Caco-2 (cell line): ENCODE data around the gene ZBTB6. TPM values are rescaled to one million over a fixed set of nuclear protein-coding genes. Genes with fewer than 3 reads are reported as not detected.

Experiments
- BruUV-seq: library from RNA; stranded (reverse); fragments of 400-500 nt; replicated peaks from 2 replicates; lab custom pipeline; 2021; lab: Mats Ljungman, UMichigan
- CTCF ChIA-PET: fragments of 300-600 bp; sonication (Branson Sonifier 250); formaldehyde crosslinking; loops from one replicate; lab custom pipeline; 2022; ENCODE audit warnings: antibody characterized with exemption; lab: Charles Lee
- POLR2A ChIA-PET: fragments of 300-600 bp; sonication (Branson Sonifier 250); formaldehyde crosslinking; loops from one replicate; lab custom pipeline; 2022; ENCODE audit warnings: antibody characterized with exemption; lab: Charles Lee
- DNase-seq, 2 experiments: peaks; one replicate each; pipeline versions ENCODE4 v3.0.0 to v3.0.0-alpha.2; 2020 to 2022
- H3K27me3 ChIP-seq: replicated peaks from 2 replicates; pipeline ENCODE4 v1.6.0; 2011; ENCODE audit warnings: low read length; ENCODE audit not compliant: control insufficient read depth, insufficient read depth
- H3K36me3 ChIP-seq: 2 replicates; pipeline ENCODE4 v1.5.1; 2011; ENCODE audit warnings: low read length; ENCODE audit not compliant: control insufficient read depth, insufficient read depth
- H3K4me1 ChIP-seq: fragments of 250-450 bp; sonication (Bioruptor Pico); 2 replicates; pipeline ENCODE4 v1.5.1; 2020; ENCODE audit warnings: mild to moderate bottlenecking
- H3K4me3 ChIP-seq: 2 replicates; pipeline ENCODE4 v1.5.1; 2011; ENCODE audit warnings: low read depth, mild to moderate bottlenecking, control low read depth, low read length
- H3K9me3 ChIP-seq: fragments of 250-450 bp; sonication (Bioruptor Pico); 2 replicates; pipeline ENCODE4 v1.5.1; 2020; ENCODE audit warnings: mild to moderate bottlenecking, moderate library complexity
- H3K27ac Mint-ChIP-seq: one replicate; pipeline ENCODE4 v1.8.0; 2022; ENCODE audit warnings: mixed read lengths; ENCODE audit not compliant: unreplicated experiment
- H3K27me3 Mint-ChIP-seq: one replicate; pipeline ENCODE4 v1.8.0; 2022; ENCODE audit warnings: mixed read lengths; ENCODE audit not compliant: insufficient read depth, unreplicated experiment
- H3K36me3 Mint-ChIP-seq: one replicate; pipeline ENCODE4 v1.8.0; 2022; ENCODE audit warnings: mild to moderate bottlenecking, mixed read lengths; ENCODE audit not compliant: insufficient read depth, unreplicated experiment
- H3K4me1 Mint-ChIP-seq: one replicate; pipeline ENCODE4 v1.8.0; 2022; ENCODE audit warnings: low read depth, mixed read lengths; ENCODE audit not compliant: unreplicated experiment
- H3K4me3 Mint-ChIP-seq: one replicate; pipeline ENCODE4 v1.8.0; 2022; ENCODE audit warnings: mild to moderate bottlenecking, moderate library complexity, mixed read lengths; ENCODE audit not compliant: unreplicated experiment
- H3K9me3 Mint-ChIP-seq: one replicate; pipeline ENCODE4 v1.8.0; 2022; ENCODE audit warnings: mixed read lengths; ENCODE audit not compliant: unreplicated experiment
- intact Hi-C: fragments of 100-400 bp; cut with micrococcal nuclease; formaldehyde crosslinking; loops from one replicate; pipeline ENCODE4 v1.10.0; 2022; ENCODE audit not compliant: unreplicated experiment
- total RNA-seq: library from RNA; stranded (reverse); gene quantifications from 2 replicates; pipeline ENCODE4 v1.2.3, GENCODE V29; 2022
- TF ChIP-seq, protein P1 (sequence below), 2 experiments: fragments of 200-600 bp in 1 of 2; IDR thresholded peaks; 1 replicate in 1 of 2; 2 replicates in 1 of 2; pipeline versions ENCODE4 v1.5.1 to v1.8.0; 2011 to 2022; ENCODE audit warnings: antibody characterized with exemption in 1 of 2, control low read depth in 1 of 2, inconsistent platforms in 1 of 2, low read depth in 1 of 2, low read length in 1 of 2, mild to moderate bottlenecking in 1 of 2, moderate library complexity in 1 of 2; ENCODE audit not compliant: insufficient read depth in 1 of 2, severe bottlenecking in 1 of 2, unreplicated experiment in 1 of 2

ZBTB6 gene
- total RNA-seq, 1 experiment from 2014 or later, result 7.2 TPM

DNA sequence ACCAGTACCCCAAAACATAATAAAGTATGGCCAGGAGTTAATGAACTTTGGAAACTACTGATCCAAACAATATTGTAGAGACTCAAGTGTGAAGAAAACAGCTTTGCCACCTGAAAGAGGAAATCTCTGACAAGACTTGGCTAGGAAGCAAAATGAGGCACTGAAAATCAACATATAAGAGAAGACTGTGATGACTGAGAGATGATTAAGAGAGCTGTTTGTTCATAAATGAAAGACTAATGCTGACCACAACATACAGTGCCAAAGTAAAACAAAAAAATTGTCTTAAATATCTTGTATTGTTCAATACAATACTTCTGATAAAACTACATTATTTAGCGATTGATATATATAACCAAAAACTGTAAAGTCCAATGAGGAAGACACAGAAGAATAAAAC, 15.2 kb downstream of the ZBTB6 start:
- POLR2A ChIA-PET, result interaction anchor here (0.7 kb wide), 1 partner anchor 1768 kb away, joined by 12 read pairs; no protein-coding TSS in a partner anchor
- intact Hi-C loops, result no loop called here

DNA sequence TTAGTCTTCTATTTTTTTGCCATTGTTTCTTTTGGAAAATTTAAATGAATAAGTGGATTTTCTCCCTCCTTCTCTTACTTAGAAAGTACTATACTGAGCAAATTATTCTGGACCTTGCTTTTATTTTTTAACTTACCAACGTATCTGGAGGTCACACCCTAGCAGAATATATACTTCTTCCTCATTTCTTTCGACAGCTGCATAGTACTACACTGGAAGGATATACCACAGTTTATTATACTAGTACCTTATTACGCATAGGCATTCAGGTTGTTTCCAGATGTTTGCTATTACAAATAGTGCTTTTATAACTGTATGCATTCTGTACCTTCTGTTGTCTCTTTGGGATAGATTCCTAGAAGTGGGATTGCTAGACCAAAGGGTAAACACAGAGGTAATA, 24.6 kb downstream of the ZBTB6 start:
- BruUV-seq, result TSS peak; percentile 6
- intact Hi-C loops, result no loop called here
- Mint-ChIP-seq H3K27ac (no peak overlapping the region), H3K4me1 (no peaks in the 10 kb centered on the region), H3K27me3 (no peaks in the 10 kb centered on the region), H3K9me3 (no peaks in the 10 kb centered on the region), H3K36me3 (peaks cover 71% of the 10 kb centered on the region), H3K4me3 (no peak overlapping the region)
- H3K36me3 ChIP-seq, result no peaks in the 10 kb centered on the region
- no peak overlapping the region for H3K4me3 ChIP-seq
- ChIA-PET POLR2A (no interaction called here), CTCF (no interaction called here)
- DNase-seq, result no peak
- H3K4me1 ChIP-seq, result no peaks in the 10 kb centered on the region
- H3K9me3 ChIP-seq, result no peaks in the 10 kb centered on the region
- TF ChIP-seq, protein P1, sequence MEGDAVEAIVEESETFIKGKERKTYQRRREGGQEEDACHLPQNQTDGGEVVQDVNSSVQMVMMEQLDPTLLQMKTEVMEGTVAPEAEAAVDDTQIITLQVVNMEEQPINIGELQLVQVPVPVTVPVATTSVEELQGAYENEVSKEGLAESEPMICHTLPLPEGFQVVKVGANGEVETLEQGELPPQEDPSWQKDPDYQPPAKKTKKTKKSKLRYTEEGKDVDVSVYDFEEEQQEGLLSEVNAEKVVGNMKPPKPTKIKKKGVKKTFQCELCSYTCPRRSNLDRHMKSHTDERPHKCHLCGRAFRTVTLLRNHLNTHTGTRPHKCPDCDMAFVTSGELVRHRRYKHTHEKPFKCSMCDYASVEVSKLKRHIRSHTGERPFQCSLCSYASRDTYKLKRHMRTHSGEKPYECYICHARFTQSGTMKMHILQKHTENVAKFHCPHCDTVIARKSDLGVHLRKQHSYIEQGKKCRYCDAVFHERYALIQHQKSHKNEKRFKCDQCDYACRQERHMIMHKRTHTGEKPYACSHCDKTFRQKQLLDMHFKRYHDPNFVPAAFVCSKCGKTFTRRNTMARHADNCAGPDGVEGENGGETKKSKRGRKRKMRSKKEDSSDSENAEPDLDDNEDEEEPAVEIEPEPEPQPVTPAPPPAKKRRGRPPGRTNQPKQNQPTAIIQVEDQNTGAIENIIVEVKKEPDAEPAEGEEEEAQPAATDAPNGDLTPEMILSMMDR (IDR thresholded peaks at IDR 0.05; ENCODE audit: insufficient read depth in 1 of 2, low read depth in 1 of 2, low read length in 1 of 2, severe bottlenecking in 1 of 2, unreplicated experiment in 1 of 2), result no peak
- H3K27me3 ChIP-seq, result no peaks in the 10 kb centered on the region

More for the DNA sequence above, 15.2 kb downstream of the ZBTB6 start:
- TF ChIP-seq, protein P1 (IDR thresholded peaks at IDR 0.05; ENCODE audit: insufficient read depth in 1 of 2, low read depth in 1 of 2, low read length in 1 of 2, severe bottlenecking in 1 of 2, unreplicated experiment in 1 of 2), result no peak
- Mint-ChIP-seq H3K27me3 (no peaks in the 10 kb centered on the region), H3K36me3 (peaks cover 46% of the 10 kb centered on the region), H3K27ac (no peak overlapping the region), H3K9me3 (no peaks in the 10 kb centered on the region), H3K4me3 (no peak overlapping the region), H3K4me1 (peaks cover 8% of the 10 kb centered on the region)
- CTCF ChIA-PET, result interaction anchor here (0.7 kb wide), 1 partner anchor 62 kb away, joined by 7 read pairs; no protein-coding TSS in a partner anchor
- Histone ChIP-seq H3K4me1 (no peaks in the 10 kb centered on the region; the same call in 1 of the 2 replicates), H3K27me3 (no peaks in the 10 kb centered on the region), H3K4me3 (no peak overlapping the region), H3K36me3 (no peaks in the 10 kb centered on the region), H3K9me3 (no peaks in the 10 kb centered on the region)
- BruUV-seq, result no TSS peak
- no peak for DNase-seq

DNA sequence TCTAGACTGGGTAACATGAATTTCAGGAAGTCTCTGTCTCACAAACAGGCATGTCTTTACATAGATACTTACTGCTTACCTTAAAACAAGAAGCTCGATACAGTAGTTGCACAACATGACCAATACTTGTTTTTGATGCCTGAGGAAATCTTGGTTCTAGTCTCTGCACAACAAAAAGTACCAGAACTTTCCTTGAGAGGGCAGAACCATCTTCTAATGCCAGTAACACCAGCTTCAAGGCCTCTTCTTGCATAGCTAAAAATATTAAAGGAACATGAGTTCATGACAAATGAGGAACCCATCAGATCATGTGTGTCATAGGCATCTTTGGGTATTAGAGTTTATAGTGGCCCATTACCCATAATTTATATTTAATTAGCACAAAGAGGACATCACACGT, 30.0 kb downstream of the ZBTB6 start:
- no peaks in the 10 kb centered on the region for H3K27me3 ChIP-seq
- H3K4me1 ChIP-seq, result no peaks in the 10 kb centered on the region
- Mint-ChIP-seq H3K4me1 (no peaks in the 10 kb centered on the region), H3K27ac (no peak overlapping the region), H3K36me3 (peaks cover 66% of the 10 kb centered on the region), H3K27me3 (no peaks in the 10 kb centered on the region), H3K4me3 (no peak overlapping the region), H3K9me3 (no peaks in the 10 kb centered on the region)
- H3K9me3 ChIP-seq, result no peaks in the 10 kb centered on the region
- TF ChIP-seq, protein P1 (IDR thresholded peaks at IDR 0.05; ENCODE audit: insufficient read depth in 1 of 2, low read depth in 1 of 2, low read length in 1 of 2, severe bottlenecking in 1 of 2, unreplicated experiment in 1 of 2), result no peak
- no peak for DNase-seq
- CTCF ChIA-PET, result no interaction called here
- POLR2A ChIA-PET, result no interaction called here
- H3K4me3 ChIP-seq, result no peak overlapping the region
- BruUV-seq, result no TSS peak
- intact Hi-C loops, result no loop called here
- no peaks in the 10 kb centered on the region; the same call in 1 of the 2 replicates for H3K36me3 ChIP-seq
